K562 (cell line): ENCODE measurements around the gene CPED1. TPM values are rescaled to one million over a fixed set of nuclear protein-coding genes. Genes with fewer than 3 reads are reported as not detected.

Experiments used
- CCAR2 ChIP-seq: fragments of 200-400 bp; formaldehyde crosslinking; IDR thresholded peaks from 2 replicates; pipeline ENCODE4 v1.6.1; 2017; ENCODE audit warnings: mild to moderate bottlenecking, low read depth, low read length
- CHD4 ChIP-seq: fragments of 200-600 bp; sonication (generic); IDR thresholded peaks from 3 replicates; pipeline ENCODE4 v1.6.1; 2012; ENCODE audit warnings: low read depth, mild to moderate bottlenecking, mixed read lengths, low read length, inconsistent platforms; ENCODE audit not compliant: insufficient read depth, insufficient replicate concordance, poor library complexity, severe bottlenecking
- CHD7 ChIP-seq: fragments of 200-600 bp; sonication (generic); IDR thresholded peaks from one replicate; pipeline ENCODE4 v1.6.1; 2012; ENCODE audit warnings: mild to moderate bottlenecking, low read depth, low read length, inconsistent platforms
- CLOCK ChIP-seq: fragments of 250-450 bp; sonication (Bioruptor Pico); IDR thresholded peaks from 2 replicates; pipeline ENCODE4 v1.4.0; 2020; ENCODE audit warnings: mild to moderate bottlenecking, moderate library complexity, borderline replicate concordance
- ELF2 ChIP-seq: fragments of 250-450 bp; sonication (Bioruptor Pico); IDR thresholded peaks from 2 replicates; pipeline ENCODE4 v1.5.0; 2021; ENCODE audit warnings: mild to moderate bottlenecking
- FOXJ2 ChIP-seq: fragments of 200-800 bp; sonication (Bioruptor generic); IDR thresholded peaks from 2 replicates; pipeline ENCODE4 v1.6.1; 2016; ENCODE audit warnings: missing genetic modification characterization, missing compliant biosample characterization
- MED1 ChIP-seq: sonication (generic); formaldehyde crosslinking; IDR thresholded peaks from 2 replicates; pipeline ENCODE4 v1.8.1; 2023; ENCODE audit warnings: missing genetic modification reagents, borderline replicate concordance
- MEIS2 ChIP-seq: fragments of 450-650 bp; IDR thresholded peaks from 2 replicates; pipeline ENCODE4 v1.6.1; 2014; ENCODE audit warnings: mild to moderate bottlenecking; ENCODE audit not compliant: partially characterized antibody
- MYNN ChIP-seq, 2 experiments: sonication (generic); formaldehyde crosslinking in 1 of 2; IDR thresholded peaks; 2 replicates each; pipeline versions ENCODE4 v1.5.0 to v1.6.1; 2016 to 2020; ENCODE audit warnings: antibody characterized with exemption in 1 of 2, missing genetic modification reagents in 1 of 2
- TEAD4 ChIP-seq, 2 experiments: sonication (generic) in 1 of 2; formaldehyde crosslinking in 1 of 2; IDR thresholded peaks; 2 replicates each; pipeline versions ENCODE4 v1.6.1 to v1.8.0; 2012 to 2022; ENCODE audit warnings: borderline replicate concordance in 1 of 2, inconsistent platforms in 1 of 2, low read length in 1 of 2, mild to moderate bottlenecking in 1 of 2, missing genetic modification reagents in 1 of 2
- TRIM24 ChIP-seq, 2 experiments: fragments of 450-650 bp; IDR thresholded peaks; 2 replicates each; pipeline ENCODE4 v1.6.1; 2016
- WHSC1 ChIP-seq: IDR thresholded peaks from one replicate; pipeline ENCODE4 v1.6.1; 2012; ENCODE audit warnings: low read length, control low read depth, inconsistent platforms
- polyA plus RNA-seq, 8 experiments: library from polyadenylated mRNA; depleted of rRNA in 4 of 8; stranded (reverse) in 5 of 8; unstranded in 3 of 8; fragments of >200 nt; fragmentation: Nextera tagmentation in 2 of 8; fragmentation: Illumina TruSeq in 1 of 8; extraction: Ambion mirVana in 2 of 8; extraction: Trizol in 1 of 8; gene quantifications; 2 replicates each; pipeline versions ENCODE4 v1.2.1 to v1.2.3, GENCODE V29; 2011 to 2014; ENCODE audit warnings: inconsistent platforms in 1 of 8, missing spikeins in 1 of 8
- total RNA-seq, 7 experiments: library from RNA; depleted of rRNA in 6 of 7; stranded (reverse); fragments of >200 nt in 6 of 7; fragmentation: Illumina TruSeq in 2 of 7; extraction: Trizol in 2 of 7; gene quantifications; 2 replicates each; pipeline versions ENCODE4 v1.2.1 to v1.2.3, GENCODE V29; 2011 to 2021; ENCODE audit warnings: low replicate concordance in 1 of 7

The CPED1 gene
- total and polyA plus RNA-seq, 9 of the 15 experiments (the other 6 are each of a cell fraction or from before 2014, with no cell fraction given): 195 to 393 (median 290) TPM

- TF ChIP-seq CHD4 (no peak), WHSC1 (no peak), ELF2 (CRISPR knock-in tag) (no peak), FOXJ2 (tag) (0 out of 2 replicates have a peak, but pooled peaks have one; percentile 17), CCAR2 (no peak), MEIS2 (peak; percentile 20), TEAD4 (IDR thresholded peaks at IDR 0.05; ENCODE audit: low read length) (no peak), TEAD4 (CRISPR knock-in tag; IDR thresholded peaks at IDR 0.05; ENCODE audit: borderline replicate concordance) (no peak), TRIM24 (IDR thresholded peaks at IDR 0.05) (0 out of 4 replicates have a peak, but pooled peaks of 1 of the 2 experiments have one; percentile 9), MYNN (IDR thresholded peaks at IDR 0.05) (no peak), MYNN (CRISPR knock-in tag; IDR thresholded peaks at IDR 0.05) (no peak), CLOCK (no peak), MED1 (CRISPR knock-in tag) (no peak), CHD7 (no peak)
Measured at GRCh38 chr7:121073463-121074099, 85.1 kb downstream of the CPED1 start (continued).
